BJ (cell line): ENCODE measurements around the gene MORC3. TPM values are rescaled to one million over a fixed set of nuclear protein-coding genes. Genes with fewer than 3 reads are reported as not detected.
"Not testable (repeated sequence)": the region's sequence is repeated elsewhere in the genome, so short reads cannot be mapped to it uniquely, and the experiment has no call there.

Experiments
- CTCF ChIA-PET: fragments of 350-600 bp; formaldehyde crosslinking; extraction: SDS; loops from one replicate; lab custom pipeline; 2021; ENCODE audit warnings: antibody characterized with exemption, inconsistent platforms; lab: Yijun Ruan, JAX
- POLR2A ChIA-PET: fragments of 300-600 bp; sonication (Branson Sonifier 250); formaldehyde crosslinking; extraction: SDS; loops from one replicate; lab custom pipeline; 2021; ENCODE audit warnings: antibody characterized with exemption; lab: Charles Lee
- DNase-seq: peaks from one replicate; pipeline ENCODE4 v3.0.0-alpha.2; 2011; ENCODE audit warnings: low read depth
- H3K27me3 ChIP-seq: 2 replicates; pipeline ENCODE4 v1.6.0; 2011; ENCODE audit warnings: low read length; ENCODE audit not compliant: control insufficient read depth, insufficient read depth
- H3K36me3 ChIP-seq: 2 replicates; pipeline ENCODE4 v1.5.1; 2011; ENCODE audit warnings: low read length; ENCODE audit not compliant: control insufficient read depth, insufficient read depth
- H3K4me3 ChIP-seq: 2 replicates; pipeline ENCODE4 v1.5.1; 2011; ENCODE audit warnings: low read depth, mild to moderate bottlenecking, control low read depth, low read length
- polyA plus RNA-seq: library from polyadenylated mRNA; depleted of rRNA; stranded (reverse); fragments of >200 nt; gene quantifications from 2 replicates; pipeline ENCODE4 v1.2.3, GENCODE V29; 2011
- TF ChIP-seq, protein P1 (sequence below): IDR thresholded peaks from 2 replicates; pipeline ENCODE4 v1.5.1; 2011; ENCODE audit warnings: low read depth, mild to moderate bottlenecking, control low read depth, inconsistent platforms, low read length, moderate library complexity; ENCODE audit not compliant: insufficient read depth

MORC3 gene
- polyA plus RNA-seq, 1 experiment, result 8.8 TPM

DNA sequence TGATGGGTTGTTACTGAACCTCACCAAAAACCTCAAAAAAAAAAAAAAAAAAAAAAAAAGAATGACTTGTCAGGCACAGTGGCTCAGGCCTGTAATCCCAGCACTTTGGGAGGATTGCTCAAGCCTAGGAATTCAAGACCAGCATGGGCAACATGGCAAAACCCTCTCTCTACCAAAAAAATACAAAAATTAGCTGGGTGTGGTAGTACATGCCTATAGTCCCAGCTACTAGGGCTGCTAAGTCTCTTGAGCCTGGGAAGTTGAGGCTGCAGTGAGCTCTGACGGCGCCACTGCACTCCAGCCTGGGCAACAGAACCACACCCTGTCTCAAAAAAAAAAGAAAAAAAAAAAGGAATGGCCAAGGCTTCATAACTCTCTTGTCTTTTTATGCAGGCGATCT is 76.3 kb downstream of the MORC3 start:
- POLR2A ChIA-PET, result no interaction called here
- no peak for DNase-seq
- Histone ChIP-seq H3K27me3 (no peaks in the 10 kb centered on the region), H3K4me3 (no peak overlapping the region), H3K36me3 (0 out of 2 replicates have a peak, but pooled peaks cover 1% of the 10 kb centered on the region)
- CTCF ChIA-PET, result interaction anchor here (1.1 kb wide), 1 partner anchor 23 kb away, joined by 4 read pairs; no protein-coding TSS in a partner anchor
- TF ChIP-seq, protein P1, sequence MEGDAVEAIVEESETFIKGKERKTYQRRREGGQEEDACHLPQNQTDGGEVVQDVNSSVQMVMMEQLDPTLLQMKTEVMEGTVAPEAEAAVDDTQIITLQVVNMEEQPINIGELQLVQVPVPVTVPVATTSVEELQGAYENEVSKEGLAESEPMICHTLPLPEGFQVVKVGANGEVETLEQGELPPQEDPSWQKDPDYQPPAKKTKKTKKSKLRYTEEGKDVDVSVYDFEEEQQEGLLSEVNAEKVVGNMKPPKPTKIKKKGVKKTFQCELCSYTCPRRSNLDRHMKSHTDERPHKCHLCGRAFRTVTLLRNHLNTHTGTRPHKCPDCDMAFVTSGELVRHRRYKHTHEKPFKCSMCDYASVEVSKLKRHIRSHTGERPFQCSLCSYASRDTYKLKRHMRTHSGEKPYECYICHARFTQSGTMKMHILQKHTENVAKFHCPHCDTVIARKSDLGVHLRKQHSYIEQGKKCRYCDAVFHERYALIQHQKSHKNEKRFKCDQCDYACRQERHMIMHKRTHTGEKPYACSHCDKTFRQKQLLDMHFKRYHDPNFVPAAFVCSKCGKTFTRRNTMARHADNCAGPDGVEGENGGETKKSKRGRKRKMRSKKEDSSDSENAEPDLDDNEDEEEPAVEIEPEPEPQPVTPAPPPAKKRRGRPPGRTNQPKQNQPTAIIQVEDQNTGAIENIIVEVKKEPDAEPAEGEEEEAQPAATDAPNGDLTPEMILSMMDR, result no peak

DNA sequence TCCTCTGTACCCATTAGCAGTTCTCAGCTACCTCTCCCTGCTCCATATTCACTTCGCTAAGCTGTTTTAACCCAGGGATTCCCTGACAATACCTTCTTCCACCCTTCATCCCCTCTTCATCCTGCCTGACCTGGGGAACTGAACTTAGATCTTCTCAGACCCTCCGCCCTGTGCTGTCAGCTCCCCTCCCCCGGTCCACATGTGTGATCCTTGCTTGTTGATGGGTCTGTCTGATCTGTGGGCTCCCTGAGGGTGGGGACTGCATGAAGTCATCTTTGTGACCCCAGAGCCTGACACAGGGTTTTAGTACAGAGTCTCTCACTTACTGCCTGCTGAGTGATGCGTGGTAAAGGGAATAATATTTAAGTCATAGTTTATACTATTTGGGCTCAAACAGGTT is 77.0 kb downstream of the MORC3 start:
- TF ChIP-seq, protein P1, result no peak
- POLR2A ChIA-PET, result no interaction called here

DNA sequence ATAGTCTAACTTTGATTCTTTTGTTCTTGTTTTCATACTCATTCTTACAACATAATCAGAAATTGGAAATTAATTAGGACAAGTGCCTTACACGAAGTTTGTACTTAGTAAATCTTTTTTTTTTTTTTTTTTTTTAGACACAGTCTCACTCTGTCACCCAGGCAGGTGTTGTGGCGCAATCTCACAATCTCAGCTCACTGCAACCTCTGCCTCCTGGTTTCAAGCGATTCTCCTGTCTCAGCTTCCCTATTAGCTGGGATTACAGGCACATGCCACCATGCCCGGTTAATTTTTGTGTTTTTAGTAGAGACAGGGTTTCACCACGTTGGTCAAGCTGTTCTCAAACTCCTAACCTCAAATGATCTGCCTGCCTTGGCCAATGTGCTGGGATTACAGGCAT is 77.6 kb downstream of the MORC3 start:
- Histone ChIP-seq H3K36me3 (0 out of 2 replicates have a peak, but pooled peaks cover 1% of the 10 kb centered on the region), H3K27me3 (no peaks in the 10 kb centered on the region), H3K4me3 (no peak overlapping the region)
- TF ChIP-seq, protein P1, result no peak
- ChIA-PET CTCF (interaction anchor here (0.8 to 1.0 kb wide), 2 partner anchors 8 to 20 kb away, joined by 3 read pairs; no protein-coding TSS in a partner anchor), POLR2A (no interaction called here)
- no peak for DNase-seq

More for the DNA sequence above, 77.0 kb downstream of the MORC3 start:
- Histone ChIP-seq H3K4me3 (no peak overlapping the region), H3K36me3 (0 out of 2 replicates have a peak, but pooled peaks cover 1% of the 10 kb centered on the region), H3K27me3 (no peaks in the 10 kb centered on the region)
- CTCF ChIA-PET, result interaction anchor here (1.1 kb wide), 1 partner anchor 23 kb away, joined by 4 read pairs; no protein-coding TSS in a partner anchor
- no peak for DNase-seq

DNA sequence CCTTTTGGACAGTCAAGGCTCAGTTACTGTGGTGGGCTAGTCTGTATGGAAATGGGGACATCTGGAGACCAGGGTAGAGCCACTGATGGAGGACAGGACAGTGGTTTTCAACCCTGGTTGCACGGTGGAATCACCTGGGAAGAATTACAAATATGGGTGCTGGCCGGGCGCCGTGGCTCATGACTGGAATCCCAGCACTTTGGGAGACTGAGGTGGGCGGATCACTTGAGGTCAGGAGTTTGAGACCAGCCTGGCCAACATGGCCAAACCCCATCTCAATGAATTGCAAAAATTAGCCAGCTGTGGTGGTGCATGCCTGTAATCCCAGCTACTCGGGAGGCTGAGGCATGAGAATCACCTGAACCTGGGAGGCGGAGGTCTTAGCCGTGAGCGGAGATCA is 79.7 kb downstream of the MORC3 start:
- H3K36me3 ChIP-seq, DNase-seq, POLR2A ChIA-PET, H3K27me3 ChIP-seq, H3K4me3 ChIP-seq: not testable (repeated sequence)
- CTCF ChIA-PET, result interaction anchor here (1.4 kb wide), 1 partner anchor 22 kb away, joined by 5 read pairs; no protein-coding TSS in a partner anchor

DNA sequence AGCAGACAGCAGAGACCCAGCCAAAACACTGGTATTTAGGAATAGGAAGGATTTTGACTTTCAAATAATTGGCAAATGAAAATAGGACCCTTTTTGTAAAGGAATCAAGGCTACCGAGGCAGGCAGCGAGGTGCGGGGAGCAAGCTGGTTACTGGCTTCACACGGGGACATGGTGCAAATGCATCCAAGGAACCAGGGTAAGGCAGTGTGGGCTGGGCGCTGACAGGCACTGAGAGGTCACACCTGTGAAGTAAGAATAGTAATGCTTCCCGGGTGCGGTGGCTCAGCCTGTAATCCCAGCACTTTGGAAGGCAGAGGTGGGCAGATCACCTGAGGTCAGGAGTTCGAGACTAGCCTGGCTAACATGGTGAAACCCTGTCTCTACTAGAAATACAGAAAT is 80.7 kb downstream of the MORC3 start:
- TF ChIP-seq, protein P1, result no peak
- Histone ChIP-seq H3K27me3 (no peaks in the 10 kb centered on the region), H3K4me3 (no peak overlapping the region), H3K36me3 (0 out of 2 replicates have a peak, but pooled peaks cover 1% of the 10 kb centered on the region)
- DNase-seq, result no peak
- ChIA-PET CTCF (interaction anchor here (1.4 kb wide), 1 partner anchor 21 kb away, joined by 5 read pairs; no protein-coding TSS in a partner anchor), POLR2A (no interaction called here)
